ENCODE data around the gene KREMEN1. TPM values are rescaled to one million over a fixed set of nuclear protein-coding genes. Genes with fewer than 3 reads are reported as not detected.

The KREMEN1 gene
- total and polyA plus RNA-seq, 3 donors from 2014 or later, result 42.5 to 54.9 (median 54.5) TPM

DNA sequence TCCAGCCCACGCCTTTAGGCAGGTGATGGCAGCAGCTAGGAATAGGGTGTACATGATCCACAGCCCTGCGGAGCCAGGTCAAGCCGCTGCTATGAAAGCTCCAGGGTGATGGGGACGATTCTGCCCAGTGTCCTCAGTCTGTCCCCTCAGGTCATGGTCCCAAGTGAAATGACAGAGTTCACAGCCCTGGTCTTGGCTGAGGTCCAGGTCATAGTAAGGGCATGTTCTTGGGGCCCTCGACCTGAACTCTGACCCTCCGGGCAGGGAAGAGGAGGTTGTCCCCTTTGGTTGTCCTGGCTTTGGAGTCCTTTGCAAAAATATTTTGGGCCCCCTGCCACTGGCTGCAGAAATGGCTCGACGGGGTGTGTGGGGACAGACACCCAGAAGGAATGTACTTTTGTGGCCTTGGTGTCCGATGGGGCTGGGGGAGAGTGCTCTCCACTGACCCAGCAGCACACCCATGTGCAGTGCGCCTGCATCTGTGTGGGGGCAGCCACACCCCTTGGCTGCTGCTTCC lies 18.5 kb upstream of the KREMEN1 start:
- H3K36me3 ChIP-seq (ENCODE audit: low read depth, missing control alignments), result no peaks in the 10 kb centered on the region
- no peaks in the 10 kb centered on the region for H3K27me3 ChIP-seq
- H3K4me1 ChIP-seq, result no peaks in the 10 kb centered on the region
- H3K9me3 ChIP-seq, result no peaks in the 10 kb centered on the region
- no peak overlapping the region for H3K27ac ChIP-seq
- WGBS, 2 donors, result 83% methylated on average over 9 to 10 of the region's 10 CpGs
- no peak for DNase-seq
- H3K4me3 ChIP-seq, result no peak overlapping the region
- intact Hi-C loops (cut with DNase I; ENCODE audit: low total_unique reads), result no loop called here
- TF ChIP-seq, protein P1, sequence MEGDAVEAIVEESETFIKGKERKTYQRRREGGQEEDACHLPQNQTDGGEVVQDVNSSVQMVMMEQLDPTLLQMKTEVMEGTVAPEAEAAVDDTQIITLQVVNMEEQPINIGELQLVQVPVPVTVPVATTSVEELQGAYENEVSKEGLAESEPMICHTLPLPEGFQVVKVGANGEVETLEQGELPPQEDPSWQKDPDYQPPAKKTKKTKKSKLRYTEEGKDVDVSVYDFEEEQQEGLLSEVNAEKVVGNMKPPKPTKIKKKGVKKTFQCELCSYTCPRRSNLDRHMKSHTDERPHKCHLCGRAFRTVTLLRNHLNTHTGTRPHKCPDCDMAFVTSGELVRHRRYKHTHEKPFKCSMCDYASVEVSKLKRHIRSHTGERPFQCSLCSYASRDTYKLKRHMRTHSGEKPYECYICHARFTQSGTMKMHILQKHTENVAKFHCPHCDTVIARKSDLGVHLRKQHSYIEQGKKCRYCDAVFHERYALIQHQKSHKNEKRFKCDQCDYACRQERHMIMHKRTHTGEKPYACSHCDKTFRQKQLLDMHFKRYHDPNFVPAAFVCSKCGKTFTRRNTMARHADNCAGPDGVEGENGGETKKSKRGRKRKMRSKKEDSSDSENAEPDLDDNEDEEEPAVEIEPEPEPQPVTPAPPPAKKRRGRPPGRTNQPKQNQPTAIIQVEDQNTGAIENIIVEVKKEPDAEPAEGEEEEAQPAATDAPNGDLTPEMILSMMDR (IDR thresholded peaks at IDR 0.05), result no peak
- no peak for TF ChIP-seq POLR2A (IDR thresholded peaks at IDR 0.05)

DNA sequence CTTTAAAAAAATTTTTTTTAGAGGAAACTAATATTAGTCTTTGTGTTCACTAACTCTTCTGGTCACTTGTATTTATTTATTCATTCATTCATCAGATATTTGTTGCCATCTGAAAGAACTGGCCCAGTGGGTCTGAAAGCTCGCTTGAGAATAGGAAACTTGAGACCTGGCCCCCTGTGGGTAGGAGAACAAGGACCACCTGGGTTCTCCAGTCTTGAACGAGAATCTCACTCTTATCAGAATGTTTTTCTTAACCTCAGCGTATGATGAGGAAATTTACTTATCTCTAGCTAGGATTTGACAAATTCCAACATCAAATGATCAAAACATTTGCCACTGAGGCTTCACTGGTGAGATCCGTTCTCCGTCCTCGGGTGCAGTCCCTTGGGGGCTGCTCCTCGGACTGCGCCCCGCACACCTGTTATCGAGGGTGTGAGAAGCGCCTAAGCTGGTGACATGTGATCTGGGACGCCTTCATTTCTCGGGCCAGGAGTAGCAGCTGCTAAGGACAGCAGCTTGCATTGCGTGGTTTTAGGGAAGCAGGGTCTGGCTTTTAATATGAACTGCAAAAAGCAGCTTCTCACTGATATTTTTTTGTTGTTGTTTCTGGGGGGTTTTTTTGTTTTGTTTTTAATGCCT lies 17.5 kb upstream of the KREMEN1 start:
- Histone ChIP-seq H3K27ac (no peak overlapping the region), H3K36me3 (ENCODE audit: low read depth, missing control alignments) (no peaks in the 10 kb centered on the region), H3K4me3 (no peak overlapping the region), H3K9me3 (no peaks in the 10 kb centered on the region), H3K27me3 (no peaks in the 10 kb centered on the region), H3K4me1 (no peaks in the 10 kb centered on the region)
- DNase-seq, result no peak
- intact Hi-C loops (cut with DNase I; ENCODE audit: low total_unique reads), result no loop called here
- WGBS, 2 donors, result 67 to 82% methylated on average over 14 of the region's 14 CpGs
- no peak for TF ChIP-seq POLR2A (IDR thresholded peaks at IDR 0.05)
- TF ChIP-seq, protein P1 (IDR thresholded peaks at IDR 0.05), result no peak

DNA sequence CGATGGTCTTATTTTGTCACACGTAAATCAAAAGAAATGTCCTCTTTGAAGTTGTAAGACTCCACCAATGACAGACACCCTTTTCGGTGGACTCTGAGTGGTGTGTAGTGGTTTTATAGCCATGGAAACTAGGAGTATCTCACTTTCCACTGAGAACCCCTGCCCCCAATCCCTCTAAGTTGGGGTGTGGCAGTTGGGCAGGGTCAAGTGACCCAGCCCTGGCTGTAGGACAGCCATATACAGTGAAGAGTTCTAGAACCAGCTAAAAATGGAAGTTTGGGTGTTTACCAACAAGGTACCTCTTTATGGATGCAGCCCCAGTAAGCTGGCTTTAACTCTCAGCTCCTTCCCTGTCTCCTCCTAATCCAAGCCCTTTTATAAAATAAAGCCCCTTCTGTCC lies 16.4 kb upstream of the KREMEN1 start:
- Histone ChIP-seq H3K4me1 (no peaks in the 10 kb centered on the region), H3K4me3 (no peak overlapping the region), H3K9me3 (no peaks in the 10 kb centered on the region), H3K36me3 (ENCODE audit: low read depth, missing control alignments) (no peaks in the 10 kb centered on the region), H3K27me3 (no peaks in the 10 kb centered on the region), H3K27ac (no peak overlapping the region)
- no peak for DNase-seq
- intact Hi-C loops (cut with DNase I; ENCODE audit: low total_unique reads), result no loop called here
- TF ChIP-seq, protein P1 (IDR thresholded peaks at IDR 0.05), result no peak
- TF ChIP-seq POLR2A (IDR thresholded peaks at IDR 0.05), result no peak
- 90 to 92% methylated on average over 3 of the region's 3 CpGs for WGBS, 2 donors

DNA sequence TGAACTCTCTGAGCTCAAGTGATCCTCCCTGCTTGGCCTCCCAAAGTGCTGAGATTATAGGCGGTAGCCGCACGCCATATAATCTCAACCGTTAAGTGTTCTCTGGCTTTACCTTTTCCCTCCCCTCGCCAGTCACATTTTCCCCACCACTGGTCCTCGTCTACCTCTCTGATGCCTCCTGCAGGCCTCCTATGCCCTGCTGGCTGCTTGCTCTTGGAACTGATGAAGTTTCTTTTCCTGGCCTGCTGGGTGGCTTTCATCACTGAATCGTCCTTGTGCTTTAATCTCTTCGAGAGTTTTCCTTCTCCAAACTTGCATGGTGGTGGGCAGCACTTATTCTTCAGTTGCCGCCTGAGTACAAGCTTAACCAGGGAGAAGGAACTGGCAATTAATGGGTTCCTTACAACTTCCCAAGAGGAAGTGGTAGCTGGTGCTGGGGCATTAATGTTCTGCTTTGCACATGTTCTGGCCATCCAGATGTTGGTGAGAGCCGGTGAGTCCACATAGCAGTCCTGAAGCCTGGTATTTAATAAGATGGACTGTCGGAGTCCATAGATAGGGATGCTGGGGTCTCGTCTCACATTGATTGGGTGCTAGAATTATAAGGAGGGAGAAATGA lies 12.5 kb upstream of the KREMEN1 start:
- Histone ChIP-seq H3K9me3 (no peaks in the 10 kb centered on the region), H3K4me1 (no peaks in the 10 kb centered on the region), H3K4me3 (no peak overlapping the region), H3K36me3 (ENCODE audit: low read depth, missing control alignments) (no peaks in the 10 kb centered on the region), H3K27ac (no peak overlapping the region), H3K27me3 (no peaks in the 10 kb centered on the region)
- intact Hi-C loops (cut with DNase I; ENCODE audit: low total_unique reads), result no loop called here
- 83 to 88% methylated on average over 12 of the region's 12 CpGs for whole genome bisulfite sequencing, 2 donors
- DNase-seq, result no peak
- TF ChIP-seq POLR2A (IDR thresholded peaks at IDR 0.05), result no peak
- TF ChIP-seq, protein P1 (IDR thresholded peaks at IDR 0.05), result no peak
